H9 (cell line): ENCODE results near the gene ARHGEF6. TPM values are rescaled to one million over a fixed set of nuclear protein-coding genes. Genes with fewer than 3 reads are reported as not detected.

Experiments
- DNase-seq: peaks from one replicate; pipeline ENCODE4 v3.0.0-alpha.2; 2017
- H2AFZ ChIP-seq: one replicate; pipeline ENCODE4 v1.6.1; 2013; ENCODE audit warnings: mild to moderate bottlenecking, low read length, control low read depth, moderate library complexity
- H2AK5ac ChIP-seq: 2 replicates; pipeline ENCODE4 v1.6.1; 2013; ENCODE audit warnings: low read length, control low read depth, mixed read lengths; ENCODE audit not compliant: insufficient read length
- H2BK120ac ChIP-seq: one replicate; pipeline ENCODE4 v1.6.1; 2013; ENCODE audit warnings: low read depth, mild to moderate bottlenecking, low read length, control low read depth, inconsistent platforms; ENCODE audit not compliant: poor library complexity, severe bottlenecking
- H2BK12ac ChIP-seq: 2 replicates; pipeline ENCODE4 v1.6.1; 2013; ENCODE audit warnings: low read length, control low read depth, mixed read lengths, low read depth; ENCODE audit not compliant: insufficient read length
- H2BK15ac ChIP-seq: 2 replicates; pipeline ENCODE4 v1.6.1; 2013; ENCODE audit warnings: low read depth, low read length, control low read depth
- H2BK20ac ChIP-seq: one replicate; pipeline ENCODE4 v1.6.1; 2013; ENCODE audit warnings: low read depth, mild to moderate bottlenecking, low read length, control low read depth, inconsistent platforms; ENCODE audit not compliant: poor library complexity, severe bottlenecking
- H2BK5ac ChIP-seq: 2 replicates; pipeline ENCODE4 v1.6.1; 2013; ENCODE audit warnings: low read length, control low read depth, mixed read lengths; ENCODE audit not compliant: insufficient read length
- H3K14ac ChIP-seq: 2 replicates; pipeline ENCODE4 v1.6.1; 2013; ENCODE audit warnings: low read length, control low read depth; ENCODE audit not compliant: insufficient read depth
- H3K18ac ChIP-seq: 2 replicates; pipeline ENCODE4 v1.6.1; 2013; ENCODE audit warnings: low read depth, mild to moderate bottlenecking, mixed read lengths, low read length, control low read depth; ENCODE audit not compliant: insufficient read length
- H3K23ac ChIP-seq: 2 replicates; pipeline ENCODE4 v1.6.1; 2013; ENCODE audit warnings: low read length, control low read depth, mixed read lengths, low read depth; ENCODE audit not compliant: insufficient read length
- H3K23me2 ChIP-seq: 2 replicates; pipeline ENCODE4 v1.6.1; 2013; ENCODE audit warnings: low read depth, mild to moderate bottlenecking, mixed read lengths, low read length, control low read depth; ENCODE audit not compliant: insufficient read length, poor library complexity, severe bottlenecking
- H3K27ac ChIP-seq: 2 replicates; pipeline ENCODE4 v1.5.1; 2013; ENCODE audit warnings: low read length, control low read depth, mixed read lengths, low read depth; ENCODE audit not compliant: insufficient read length
- H3K27me3 ChIP-seq: 2 replicates; pipeline ENCODE4 v1.6.1; 2013; ENCODE audit warnings: low read length, control low read depth, inconsistent platforms; ENCODE audit not compliant: insufficient read depth
- H3K4ac ChIP-seq: 2 replicates; pipeline ENCODE4 v1.6.1; 2013; ENCODE audit warnings: low read depth, mild to moderate bottlenecking, control low read depth, inconsistent platforms, low read length, moderate library complexity
- H3K4me1 ChIP-seq: 2 replicates; pipeline ENCODE4 v1.6.1; 2013; ENCODE audit warnings: low read length, control low read depth, inconsistent platforms; ENCODE audit not compliant: insufficient read depth
- H3K4me2 ChIP-seq: 2 replicates; pipeline ENCODE4 v1.6.1; 2013; ENCODE audit warnings: low read length, control low read depth, mixed read lengths; ENCODE audit not compliant: insufficient read length, insufficient read depth
- H3K56ac ChIP-seq: 2 replicates; pipeline ENCODE4 v1.6.1; 2013; ENCODE audit warnings: low read depth, mild to moderate bottlenecking, mixed read lengths, low read length, control low read depth; ENCODE audit not compliant: insufficient read length
- H3K79me1 ChIP-seq: 2 replicates; pipeline ENCODE4 v1.6.1; 2013; ENCODE audit warnings: low read depth, mild to moderate bottlenecking, moderate library complexity, low read length, control low read depth, inconsistent platforms; ENCODE audit not compliant: insufficient read depth, poor library complexity, severe bottlenecking
- H3K79me2 ChIP-seq: 2 replicates; pipeline ENCODE4 v1.6.1; 2013; ENCODE audit warnings: low read length, control low read depth, inconsistent platforms; ENCODE audit not compliant: insufficient read depth
- H3K9ac ChIP-seq: 2 replicates; pipeline ENCODE4 v1.6.1; 2013; ENCODE audit warnings: low read length, control low read depth, mixed read lengths; ENCODE audit not compliant: insufficient read length; ENCODE audit errors: extremely low read depth
- H3K9me3 ChIP-seq: one replicate; pipeline ENCODE4 v1.6.1; 2013; ENCODE audit warnings: low read depth, low read length, inconsistent platforms; ENCODE audit not compliant: control insufficient read depth
- H3T11ph ChIP-seq: one replicate; pipeline ENCODE4 v1.6.1; 2013; ENCODE audit warnings: mild to moderate bottlenecking, low read length, control low read depth, inconsistent platforms
- H4K20me1 ChIP-seq: one replicate; pipeline ENCODE4 v1.6.1; 2013; ENCODE audit not compliant: control insufficient read depth, insufficient read length, insufficient read depth
- H4K5ac ChIP-seq: 2 replicates; pipeline ENCODE4 v1.6.1; 2013; ENCODE audit warnings: low read depth, mild to moderate bottlenecking, mixed read lengths, low read length, control low read depth; ENCODE audit not compliant: insufficient read length
- H4K8ac ChIP-seq: replicated peaks from 2 replicates; pipeline ENCODE4 v1.6.1; 2013; ENCODE audit warnings: low read length, control low read depth, mixed read lengths, low read depth; ENCODE audit not compliant: insufficient read length
- H4K91ac ChIP-seq: 2 replicates; pipeline ENCODE4 v1.6.1; 2013; ENCODE audit warnings: low read depth, mild to moderate bottlenecking, moderate library complexity, mixed read lengths, low read length, control low read depth; ENCODE audit not compliant: insufficient read length
- H3K27ac Mint-ChIP-seq, 3 experiments: 2 replicates in 2 of 3; 3 replicates in 1 of 3; pipeline ENCODE4 v1.8.0; 2020 to 2021; ENCODE audit warnings: mixed read lengths in 3 of 3, mild to moderate bottlenecking in 1 of 3, moderate library complexity in 1 of 3
- H3K27me3 Mint-ChIP-seq: 2 replicates; pipeline ENCODE4 v1.8.0; 2021; ENCODE audit warnings: low read depth, mild to moderate bottlenecking, moderate library complexity, mixed read lengths
- H3K36me3 Mint-ChIP-seq, 3 experiments: 2 replicates in 2 of 3; 3 replicates in 1 of 3; pipeline ENCODE4 v1.8.0; 2020 to 2021; ENCODE audit warnings: low read depth in 3 of 3, mixed read lengths in 3 of 3; ENCODE audit not compliant: insufficient read depth in 1 of 3
- H3K4me1 Mint-ChIP-seq, 2 experiments: 2 replicates each; pipeline ENCODE4 v1.8.0; 2020; ENCODE audit warnings: mixed read lengths in 2 of 2
- H3K4me3 Mint-ChIP-seq, 2 experiments: 2 replicates in 1 of 2; 3 replicates in 1 of 2; pipeline ENCODE4 v1.8.0; 2020 to 2021; ENCODE audit warnings: mild to moderate bottlenecking in 2 of 2, mixed read lengths in 2 of 2, moderate library complexity in 1 of 2
- H3K9me3 Mint-ChIP-seq, 2 experiments: 2 replicates in 1 of 2; 3 replicates in 1 of 2; pipeline ENCODE4 v1.8.0; 2020; ENCODE audit warnings: mild to moderate bottlenecking in 2 of 2, mixed read lengths in 2 of 2, moderate library complexity in 1 of 2
- CTCF ChIP-seq: fragments of 200-600 bp; sonication (generic); conservative IDR thresholded peaks from 3 replicates; pipeline ENCODE4 v1.8.0; 2021; ENCODE audit warnings: antibody characterized with exemption, mild to moderate bottlenecking
- WGBS: extraction: QIAGEN DNeasy Blood & Tissue Kit; methylation state at CpG from one replicate; pipeline ENCODE4 v1.1.7; 2013; ENCODE audit warnings: missing lambda C conversion rate, low lambda C conversion rate, mixed read lengths; ENCODE audit not compliant: insufficient read length; ENCODE audit errors: extremely low coverage; 5-methylcytosine and 5-hydroxymethylcytosine counted together
- total RNA-seq: library from RNA; stranded (reverse); gene quantifications from 2 replicates; pipeline ENCODE4 v1.2.1, GENCODE V29; 2021

ARHGEF6 gene
- total RNA-seq, 1 experiment from 2014 or later = 3.6 TPM

GRCh38 chrX:136816975-136817374, 36.2 kb upstream of the ARHGEF6 start:
- Mint-ChIP-seq H3K27ac (no peak overlapping the region), H3K27me3 (no peaks in the 10 kb centered on the region; the same call in 1 of the 2 replicates), H3K4me1 (0 out of 4 replicates have a peak, but pooled peaks cover 0 to 2% of the 10 kb centered on the region in 2 experiments), H3K4me3 (no peak overlapping the region), H3K36me3 (peaks cover 0 to 12% (median 2%) of the 10 kb centered on the region in 3 experiments; a peak in 5 of 7 replicates), H3K9me3 (peaks cover 43 to 67% of the 10 kb centered on the region in 2 experiments)
- Histone ChIP-seq H3K27me3 (no peaks in the 10 kb centered on the region), H2BK15ac (no peak overlapping the region), H3K23me2 (no peaks in the 10 kb centered on the region), H2BK12ac (no peak overlapping the region), H3K79me1 (no peaks in the 10 kb centered on the region), H3K23ac (no peak overlapping the region), H2BK20ac (no peak overlapping the region), H2AK5ac (no peak overlapping the region), H3K18ac (no peak overlapping the region), H2AFZ (no peak overlapping the region), H3K4me2 (no peak overlapping the region), H3K4me1 (no peaks in the 10 kb centered on the region), H3K9me3 (peaks cover 44% of the 10 kb centered on the region), H3K14ac (no peak overlapping the region), H4K91ac (no peak overlapping the region), H2BK5ac (no peak overlapping the region), H4K20me1 (no peaks in the 10 kb centered on the region), H3K27ac (no peak overlapping the region), H3K56ac (no peak overlapping the region), H2BK120ac (no peak overlapping the region), H4K5ac (no peak overlapping the region), H3K79me2 (no peaks in the 10 kb centered on the region), H4K8ac (no peak overlapping the region), H3T11ph (no peak overlapping the region), H3K9ac (no peak overlapping the region), H3K4ac (no peak overlapping the region)
- TF ChIP-seq CTCF = no peak
- no peak for DNase-seq
- no CpG with 5 or more reads among the region's 3 CpGs for WGBS
